NCI-H82 treated with DMSO at 0.1 percent for 48 hours (cell line): ENCODE data around the gene CADPS.
A peak's percentile ranks its signal among the peaks of the same experiment; 100 is the strongest.

ENCODE experiments used
- DNase-seq: peaks from one replicate; lab custom pipeline; 2025; ENCODE audit not compliant: unreplicated experiment; lab: John Stamatoyannopoulos, UW

Gene CADPS

DNA sequence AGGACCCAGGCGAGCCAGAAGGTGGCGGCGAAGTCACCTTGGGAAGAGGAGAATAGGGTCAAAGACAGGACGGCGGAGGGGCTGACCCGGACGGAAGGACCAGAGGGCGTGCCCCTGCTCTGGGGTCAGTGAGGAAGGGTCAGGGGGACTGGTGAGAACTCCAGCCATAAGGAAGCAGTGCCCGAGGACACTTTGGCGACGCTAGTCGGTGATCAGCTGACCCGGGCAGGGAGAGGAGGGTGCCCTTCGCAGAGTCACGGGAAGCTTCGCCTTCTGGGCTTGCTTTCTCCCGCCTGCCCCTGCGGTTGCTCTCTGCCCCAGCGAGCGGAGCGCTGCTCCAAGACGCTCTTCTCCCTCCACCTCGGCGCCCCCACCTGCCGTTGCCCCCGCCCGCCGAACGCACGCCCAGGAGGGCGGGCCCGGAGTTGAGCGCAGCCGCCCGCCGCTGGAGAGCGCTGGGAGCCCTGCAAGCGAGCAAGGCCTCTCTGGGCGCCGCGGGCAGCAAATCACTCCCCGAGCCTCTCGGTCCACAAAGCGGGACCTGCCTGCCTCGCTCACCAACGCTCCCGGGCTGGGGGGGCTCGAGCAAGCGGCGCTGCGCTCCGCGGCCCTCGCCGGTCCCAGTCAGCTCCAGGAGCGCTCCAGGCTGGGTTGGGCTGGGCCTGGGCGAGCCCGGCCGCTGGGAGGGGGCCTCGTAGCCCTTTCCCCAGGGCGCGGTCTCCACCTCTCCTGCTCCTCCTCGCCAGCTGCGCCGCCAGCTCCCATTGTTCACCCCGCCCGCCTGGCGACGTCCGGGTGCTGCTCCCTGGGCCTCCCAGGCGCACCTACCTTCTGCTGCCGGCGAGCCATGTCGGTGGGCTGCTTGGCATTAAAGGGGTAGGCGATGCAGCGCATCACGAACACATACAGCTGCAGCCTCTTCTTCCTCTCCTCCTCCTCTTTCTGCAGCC is 1.2 kb downstream of the CADPS start:
- peak; percentile 61 for DNase-seq

DNA sequence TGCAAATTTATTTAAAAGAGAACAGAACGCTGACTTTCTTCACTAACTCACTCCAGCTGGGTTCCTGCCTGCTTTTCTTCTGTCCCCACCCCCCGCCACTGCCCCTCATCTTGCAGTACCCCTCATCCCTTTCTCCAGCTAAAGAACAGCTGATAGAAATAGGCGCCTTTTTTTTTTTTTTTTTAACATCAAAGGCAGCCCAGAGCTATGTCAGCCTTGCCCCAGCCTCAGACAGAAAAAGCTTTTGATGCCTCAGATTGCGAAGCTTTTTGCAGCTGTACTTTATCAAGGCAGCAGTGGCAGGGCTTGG is 1.8 kb downstream of the CADPS start:
- DNase-seq, result no peak

DNA sequence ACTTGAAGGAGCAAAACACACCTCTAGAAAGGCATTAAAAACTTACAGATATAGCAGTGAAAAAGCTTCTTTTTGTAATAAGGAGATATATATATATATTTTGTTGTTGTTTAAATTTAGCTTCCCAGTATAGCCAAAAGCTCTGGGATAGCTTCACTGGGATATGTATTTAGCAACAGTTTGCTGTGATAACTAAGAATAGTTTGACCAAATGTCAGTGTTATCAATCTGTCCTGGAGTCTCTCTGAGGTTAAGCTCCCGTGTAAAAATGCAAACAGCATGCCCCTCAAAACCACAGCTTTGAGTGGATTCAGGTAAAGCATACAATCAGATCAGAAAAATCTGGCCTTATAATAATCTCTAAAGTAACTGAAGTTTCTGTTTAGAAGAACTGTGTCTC is 2.9 kb downstream of the CADPS start:
- no peak for DNase-seq

DNA sequence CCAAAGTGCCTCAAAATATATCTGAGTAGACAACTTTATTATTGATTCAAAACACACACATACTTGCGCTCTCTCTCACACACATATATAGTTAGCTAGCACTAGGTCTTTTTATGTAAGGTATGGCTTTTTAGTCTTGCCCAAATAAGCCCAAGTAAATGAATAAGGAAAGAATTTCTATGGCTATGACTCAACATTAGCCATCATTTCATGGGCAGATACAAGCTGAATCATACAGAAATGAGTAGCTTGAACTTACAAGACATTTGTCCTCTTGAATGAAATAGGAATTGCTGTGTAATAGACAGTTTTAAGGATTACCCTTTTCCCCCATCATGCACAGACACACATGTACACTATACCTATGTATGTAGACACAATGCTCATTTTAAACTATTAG is 4.9 kb downstream of the CADPS start:
- DNase-seq, result no peak

DNA sequence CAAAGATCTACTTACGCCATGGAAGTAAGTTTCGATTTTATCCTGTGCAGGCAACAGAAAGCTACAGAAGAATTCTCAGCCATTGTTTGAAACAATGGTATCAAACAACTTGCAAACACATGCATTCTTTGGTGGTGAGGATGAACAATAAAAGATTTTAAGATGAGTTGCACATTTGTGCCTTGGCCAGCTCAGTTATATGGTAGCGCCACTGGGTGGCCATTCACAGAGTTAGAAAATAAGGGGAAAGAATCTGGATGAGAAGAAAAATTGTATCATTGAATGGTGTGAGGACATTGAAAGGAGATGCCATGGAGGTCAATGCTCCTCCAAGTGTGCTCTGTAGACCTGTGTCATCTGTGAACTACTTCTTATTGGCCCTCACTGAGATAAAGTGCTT is 11.6 kb downstream of the CADPS start:
- DNase-seq, result no peak

DNA sequence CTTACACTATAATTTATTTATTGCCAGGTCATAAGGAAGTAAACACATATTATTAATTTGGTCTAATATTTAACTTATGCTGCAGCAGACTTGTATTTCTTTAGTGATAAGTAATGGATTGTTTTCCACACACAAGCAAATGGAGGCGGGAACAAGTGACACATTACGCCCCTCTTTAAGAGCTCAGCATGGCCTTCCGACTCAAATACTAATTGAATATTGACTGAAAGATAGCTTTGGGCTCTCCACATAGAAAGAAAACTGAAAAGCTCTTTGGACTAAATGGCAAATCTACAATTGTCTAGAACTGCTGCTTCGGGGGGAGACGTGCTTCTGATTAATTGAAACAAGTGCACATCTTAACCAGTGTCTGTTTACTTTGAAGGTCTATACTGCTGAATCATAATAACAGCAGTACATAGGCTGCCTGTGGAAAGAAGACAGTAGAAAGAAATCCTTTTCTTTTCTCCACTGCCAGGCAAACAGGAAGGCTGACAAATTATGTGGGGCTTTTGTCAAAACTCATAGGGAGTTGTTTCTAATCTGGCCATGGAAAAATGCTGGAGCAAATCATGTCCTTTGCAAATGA is 15.9 kb downstream of the CADPS start:
- no peak for DNase-seq

DNA sequence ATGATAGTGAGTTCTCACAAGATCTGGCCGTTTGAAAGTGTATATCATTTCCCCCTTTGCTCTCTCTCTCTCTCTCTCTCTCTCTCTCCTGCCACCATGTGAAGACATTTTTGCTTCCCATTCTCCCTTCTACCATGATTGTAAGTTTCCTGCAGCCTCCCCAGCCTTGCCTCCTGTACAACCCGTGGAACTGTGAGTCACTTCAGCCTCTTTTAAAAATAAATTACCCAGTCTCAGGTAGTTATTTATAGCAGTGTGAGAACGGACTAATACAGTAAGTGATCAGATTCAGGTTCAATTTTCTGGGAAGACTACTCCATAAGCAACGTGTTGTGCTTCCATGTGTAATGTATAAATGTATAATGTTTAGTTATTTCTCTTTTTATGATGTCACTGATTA is 29.2 kb downstream of the CADPS start:
- DNase-seq, result no peak

DNA sequence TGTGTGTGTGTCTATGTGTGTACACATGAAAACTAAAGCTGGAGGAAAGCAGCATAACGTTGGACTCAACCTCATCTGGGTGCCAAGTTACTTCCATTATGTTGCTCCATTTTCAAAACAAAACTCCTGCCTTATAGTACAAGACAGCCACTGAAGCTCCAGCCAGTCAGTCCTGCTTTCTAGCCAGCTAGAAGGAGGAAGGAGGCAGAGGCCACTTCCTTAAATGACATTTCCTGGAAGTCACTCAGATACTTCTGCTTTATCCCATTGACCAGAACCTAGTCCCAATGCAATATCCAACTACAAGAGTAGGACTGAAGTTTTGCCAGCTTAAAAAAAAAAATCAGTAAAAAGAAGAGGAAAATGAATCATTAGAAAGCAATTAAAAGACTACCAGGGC is 31.7 kb downstream of the CADPS start:
- no peak for DNase-seq

DNA sequence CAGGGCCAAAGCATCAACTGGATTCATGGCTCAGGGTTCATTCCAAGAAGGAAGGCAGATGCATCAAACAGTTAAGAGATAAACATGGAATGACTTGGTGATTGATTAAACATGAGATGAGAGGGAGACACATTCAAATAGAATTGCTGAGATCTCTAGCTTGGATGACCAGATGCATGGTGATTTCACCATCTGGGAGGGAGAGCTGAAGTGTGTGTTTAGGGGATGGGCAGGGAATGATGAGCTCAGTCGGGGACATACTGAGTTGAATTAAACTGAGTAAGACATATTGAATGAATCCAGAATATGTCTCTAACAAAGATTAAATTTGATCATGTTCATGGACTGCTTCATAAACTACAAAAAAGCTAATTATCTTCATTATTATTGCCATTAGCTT is 35.5 kb downstream of the CADPS start:
- DNase-seq, result no peak

DNA sequence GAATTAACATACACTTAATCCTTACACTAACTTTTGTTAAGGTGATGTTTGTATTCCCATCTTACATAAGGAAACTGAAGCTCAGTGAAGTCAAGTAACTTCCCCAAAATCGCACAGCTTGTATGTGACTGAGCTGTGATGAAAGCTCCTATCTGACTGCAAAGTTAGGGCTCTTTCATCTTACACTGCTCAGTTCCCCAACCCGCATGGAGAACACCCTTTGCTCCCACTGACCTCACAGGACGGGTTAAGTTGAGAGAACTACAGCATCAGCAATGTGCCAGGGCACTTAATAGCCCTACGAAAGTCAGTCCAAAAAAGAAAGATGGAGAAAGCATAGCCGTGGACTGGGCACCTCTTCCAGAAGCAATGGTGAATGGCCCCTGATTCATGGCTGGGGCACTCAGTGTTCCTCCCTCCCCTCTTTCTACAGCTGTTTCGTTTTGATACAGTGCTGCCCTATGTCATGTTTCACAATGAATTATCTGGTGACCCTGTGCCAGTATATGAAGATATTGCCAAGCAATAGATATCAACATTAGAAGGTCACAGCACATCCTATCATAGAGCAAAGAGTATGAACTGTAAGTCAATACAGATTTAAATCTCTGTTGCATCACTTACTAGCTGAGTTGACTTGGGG is 38.0 kb downstream of the CADPS start:
- DNase-seq, result no peak

DNA sequence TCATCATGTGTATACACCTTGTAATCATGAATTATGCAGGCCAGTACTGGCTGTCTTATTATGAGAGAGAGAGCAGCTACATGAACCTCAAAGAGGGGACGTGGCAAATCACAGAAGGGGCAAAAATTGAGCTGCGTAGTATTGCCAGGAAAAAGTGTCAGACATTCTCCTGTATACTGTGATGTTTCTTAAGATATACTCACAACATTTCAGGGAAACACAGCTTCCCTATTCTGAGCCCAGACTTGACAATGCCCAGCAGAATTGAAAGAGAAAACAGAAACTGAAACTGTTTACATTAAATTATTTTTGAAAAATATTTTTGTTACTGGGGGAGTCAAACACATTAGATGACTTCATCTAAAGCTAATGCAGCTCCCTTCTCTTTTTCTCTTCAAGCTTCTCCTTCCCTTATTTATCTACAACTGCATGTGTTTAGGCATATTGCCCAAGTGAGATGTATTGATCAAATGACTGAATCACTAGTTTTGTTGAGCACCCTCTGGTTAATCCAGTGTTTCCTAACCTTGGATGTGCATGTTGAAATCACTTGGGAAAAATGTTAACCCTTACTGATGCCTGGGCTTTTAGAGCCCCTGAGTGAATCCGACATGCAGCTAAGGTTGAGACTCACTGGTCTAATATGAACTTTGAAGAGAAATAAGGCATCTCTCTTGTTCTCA is 39.5 kb downstream of the CADPS start:
- no peak for DNase-seq

DNA sequence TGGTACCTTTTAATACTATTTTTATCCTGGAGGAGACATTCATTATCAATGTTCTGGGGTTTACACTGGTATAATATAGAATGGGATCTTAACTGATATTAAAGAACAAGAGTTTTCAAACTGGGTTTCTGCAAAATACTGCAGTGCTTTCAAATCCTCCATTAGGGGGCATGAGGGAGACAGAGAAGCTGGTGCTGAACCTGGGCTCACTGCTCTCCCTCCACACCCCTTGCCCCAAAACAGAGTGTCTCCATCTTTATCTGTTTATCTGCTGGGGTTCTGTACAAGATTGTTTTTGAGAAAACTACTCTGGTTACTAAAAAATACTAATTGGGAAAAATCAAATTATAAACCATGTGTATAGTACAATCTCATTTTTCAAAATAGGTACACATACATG is 41.7 kb downstream of the CADPS start:
- DNase-seq, result peak; percentile 15

DNA sequence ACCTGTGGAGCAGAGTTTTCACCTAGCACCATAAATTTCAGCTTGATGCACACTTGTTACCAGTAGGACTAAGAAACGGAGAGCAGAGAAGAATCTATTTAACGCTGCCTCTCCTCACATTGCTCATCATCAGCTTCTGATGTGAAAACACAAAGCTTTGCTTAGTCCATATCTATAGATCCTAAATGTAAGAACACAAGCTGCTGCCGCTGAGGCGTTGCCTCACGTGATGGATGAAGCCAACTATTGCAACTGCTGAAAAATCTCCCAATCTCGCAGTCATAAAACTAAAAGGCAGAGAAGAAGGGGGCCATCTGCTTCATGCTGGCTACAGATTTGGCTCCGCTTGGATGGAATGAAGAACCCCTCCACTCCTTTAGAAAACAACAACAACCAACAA is 42.7 kb downstream of the CADPS start:
- DNase-seq, result peak; percentile 61

DNA sequence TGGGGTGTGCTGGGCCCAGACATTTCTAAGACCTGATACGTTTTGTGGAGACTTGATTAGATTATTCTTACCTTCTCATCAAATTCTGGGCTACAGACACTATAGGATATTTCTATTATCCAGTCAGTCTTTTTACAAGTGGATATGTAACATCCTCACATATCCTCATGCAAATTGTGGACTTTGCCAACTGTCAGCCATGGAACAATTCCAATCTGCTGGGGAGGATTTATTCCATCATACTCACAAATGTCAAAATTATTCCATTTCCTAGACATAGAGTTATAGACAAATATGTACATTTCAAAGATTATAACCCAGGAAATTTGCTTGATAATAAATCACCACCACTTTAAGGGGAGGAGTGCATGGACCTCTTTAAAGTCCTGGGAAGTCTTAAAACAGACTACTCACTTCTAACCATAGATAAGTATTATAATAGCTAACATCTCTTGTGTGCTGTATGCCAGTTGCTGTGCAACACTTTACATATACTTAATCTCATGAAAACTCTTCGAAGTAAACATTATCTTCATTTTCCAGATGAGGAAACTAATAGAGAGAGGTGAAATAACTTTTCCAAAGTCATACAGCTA is 44.4 kb downstream of the CADPS start:
- no peak for DNase-seq

DNA sequence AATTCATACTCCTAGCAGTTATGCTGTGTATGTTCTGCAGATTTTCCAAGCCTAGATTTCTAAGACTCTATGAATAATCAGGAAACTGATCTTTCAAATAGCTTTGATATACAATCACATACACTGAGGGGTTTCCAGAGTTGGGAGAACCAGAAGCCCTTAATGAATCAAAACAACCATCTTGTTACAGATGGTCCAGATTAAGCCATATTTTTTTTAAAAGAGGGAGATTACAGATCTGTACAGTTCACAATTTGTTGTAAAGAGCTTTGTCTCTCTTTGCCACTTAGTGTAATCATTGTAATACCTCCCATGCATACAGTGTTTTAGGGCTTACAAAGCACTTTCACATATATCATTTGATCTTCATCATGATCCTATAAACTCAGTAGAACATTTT is 47.7 kb downstream of the CADPS start:
- DNase-seq, result no peak

DNA sequence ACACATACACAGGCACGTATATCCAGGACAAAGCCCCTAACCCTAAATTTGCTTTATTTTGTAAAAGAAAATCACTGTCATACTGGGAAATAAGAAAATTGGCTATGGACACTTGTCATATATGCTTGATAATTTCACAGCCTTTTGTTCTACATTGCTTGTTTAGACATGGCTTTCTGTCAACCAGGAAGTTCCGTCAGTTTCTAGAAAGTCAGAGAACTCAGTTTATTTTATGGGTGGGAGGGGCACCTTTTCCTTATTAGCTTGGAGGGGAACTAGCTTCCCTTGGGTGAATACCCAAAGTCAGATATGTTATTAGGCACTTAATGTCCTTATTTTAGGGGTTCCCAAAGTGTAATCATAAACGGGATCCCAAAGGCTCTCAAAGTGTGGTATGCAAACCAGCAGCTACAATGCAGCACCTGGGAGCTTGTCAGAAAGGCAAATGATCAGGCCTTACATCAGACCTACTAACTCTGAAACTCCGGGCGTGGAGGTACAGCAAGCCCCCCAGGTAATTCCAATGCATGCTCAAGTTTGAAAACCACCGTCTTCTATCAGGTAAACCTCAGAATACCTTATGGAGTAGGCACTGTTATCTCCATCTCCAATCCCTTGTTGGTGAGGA is 50.1 kb downstream of the CADPS start:
- DNase-seq, result no peak

DNA sequence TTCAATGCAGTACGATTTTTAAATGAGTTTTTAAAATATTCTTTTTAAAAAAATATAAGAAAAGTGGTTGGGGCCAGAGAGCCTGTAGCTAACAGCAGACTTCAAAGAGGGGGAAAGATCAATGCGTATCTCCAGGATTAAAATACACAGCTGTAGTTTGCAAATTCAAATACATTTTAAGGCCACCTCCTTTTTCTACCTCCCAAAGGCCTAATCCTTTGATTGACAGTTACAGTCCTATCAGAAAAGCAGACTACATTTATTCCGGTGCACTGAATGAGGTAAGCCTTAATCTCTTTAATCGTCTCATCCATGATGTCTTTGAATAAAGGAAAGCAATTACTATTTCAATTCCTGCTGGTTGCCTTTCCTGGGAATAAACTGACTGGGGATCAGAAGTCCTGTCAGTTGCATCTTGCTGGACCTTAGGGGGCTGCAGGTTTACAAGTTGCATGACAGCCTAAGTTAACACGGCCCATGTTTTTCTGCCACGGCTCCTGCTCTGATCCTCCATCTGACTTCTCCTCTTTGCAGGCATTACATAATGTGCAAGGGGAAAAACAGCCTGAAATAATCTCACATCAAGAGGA is 51.7 kb downstream of the CADPS start:
- DNase-seq, result peak; percentile 90

DNA sequence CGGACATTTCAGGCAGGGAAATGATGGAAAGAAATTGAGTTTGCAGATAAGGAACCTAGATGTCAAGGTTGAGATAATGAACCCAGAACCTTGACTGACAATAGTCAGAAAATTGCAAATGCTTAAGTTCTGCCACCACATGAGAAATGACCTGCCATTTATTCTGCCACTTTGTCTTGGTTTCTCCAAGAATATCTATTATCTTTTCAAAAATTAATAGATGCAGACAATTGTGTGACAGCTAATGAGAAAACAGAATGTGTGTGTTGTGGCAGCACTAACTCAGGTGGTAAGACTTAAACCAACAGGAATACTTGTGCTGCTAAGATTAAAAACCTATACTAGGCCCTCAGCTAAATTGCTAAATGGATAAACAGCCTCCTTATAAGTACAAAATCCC is 52.3 kb downstream of the CADPS start:
- DNase-seq, result no peak

DNA sequence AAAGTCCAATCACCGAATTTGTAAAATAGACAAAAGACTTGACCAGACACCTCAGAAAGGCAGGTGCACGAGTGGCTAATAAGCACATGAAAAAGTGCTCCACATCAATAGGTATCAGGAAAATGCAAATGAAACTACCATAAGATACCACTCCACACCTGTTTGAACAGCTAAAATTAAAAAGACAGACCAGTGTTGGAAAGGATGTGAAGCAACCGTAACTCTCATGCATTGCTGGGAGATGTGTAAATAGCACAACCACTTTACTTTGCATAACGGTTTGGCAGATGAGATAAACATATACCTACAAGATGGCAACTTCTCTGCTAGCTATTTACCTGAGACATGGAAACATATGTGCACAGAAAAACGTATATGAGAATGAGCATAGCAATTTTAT is 56.9 kb downstream of the CADPS start:
- DNase-seq, result no peak

DNA sequence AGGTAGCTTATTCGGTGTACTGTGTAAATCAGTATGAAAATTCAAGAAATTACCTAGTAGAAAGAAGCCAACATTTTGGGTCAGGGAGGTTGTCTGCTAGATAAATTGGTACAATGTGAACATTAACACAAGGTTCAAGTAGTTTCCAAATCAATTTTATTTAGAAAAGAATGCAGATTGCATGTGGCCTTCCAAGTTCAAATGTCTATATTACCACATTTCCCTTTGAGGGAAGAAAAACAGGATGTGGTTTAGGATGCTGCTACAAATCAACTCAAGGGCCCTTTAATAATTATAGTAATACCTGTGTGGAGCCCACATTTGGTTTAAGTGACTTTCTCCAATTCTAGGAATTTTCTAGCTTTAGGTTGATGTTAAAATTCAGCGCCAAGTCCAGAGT is 57.5 kb downstream of the CADPS start:
- no peak for DNase-seq

DNA sequence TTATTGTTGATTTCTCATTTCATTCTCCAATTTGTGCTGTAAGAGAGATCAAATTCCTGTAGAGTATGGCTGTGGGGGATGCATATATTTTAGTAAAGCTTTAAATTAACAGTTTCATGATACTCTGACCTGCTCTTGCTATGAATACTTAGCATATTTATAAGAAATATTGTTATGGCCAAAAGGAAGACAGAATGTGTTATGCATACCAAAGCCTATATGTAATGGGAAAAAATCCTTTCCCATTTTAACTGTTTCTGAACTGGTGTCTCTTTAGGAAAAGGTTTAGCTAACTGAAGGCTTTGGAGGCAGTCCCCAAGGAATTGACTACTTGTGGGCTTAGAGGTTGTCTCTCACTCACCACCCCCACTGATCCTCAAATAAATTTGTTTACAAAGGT is 59.2 kb downstream of the CADPS start:
- DNase-seq, result peak; percentile 26
